ENCODE results near the gene CIRBP. TPM values are rescaled to one million over a fixed set of nuclear protein-coding genes. Genes with fewer than 3 reads are reported as not detected.

CIRBP gene
- total and polyA plus RNA-seq, 2 of the 13 experiments (the other 11 are each of a cell fraction or from before 2014, with no cell fraction given) = 133 to 140 TPM

GRCh38 chr19:1223018-1223855, 45.9 kb upstream of the CIRBP start (continued):
- TF ChIP-seq CTCF (CRISPR knock-in tag; IDR thresholded peaks at IDR 0.05) (peak; percentile 65), FOXO1 (CRISPR knock-in tag; IDR thresholded peaks at IDR 0.05) (no peak), STAG1 (CRISPR knock-in tag; IDR thresholded peaks at IDR 0.05) (peak; percentile 41), KIAA2018 (CRISPR knock-in tag; IDR thresholded peaks at IDR 0.05; ENCODE audit: borderline replicate concordance) (no peak), HNRNPLL (IDR thresholded peaks at IDR 0.05; ENCODE audit: low read depth, low read length, poor library complexity, severe bottlenecking) (peak; percentile 17), PATZ1 (CRISPR knock-in tag; IDR thresholded peaks at IDR 0.05) (peak; percentile 29; the same call in 1 of the 2 replicates)

Data from HepG2 (cell line).